H9 (cell line): ENCODE results near the gene DACH1. TPM values are rescaled to one million over a fixed set of nuclear protein-coding genes. Genes with fewer than 3 reads are reported as not detected.

Source experiments
- DNase-seq: peaks from one replicate; pipeline ENCODE4 v3.0.0-alpha.2; 2017
- H2AFZ ChIP-seq: one replicate; pipeline ENCODE4 v1.6.1; 2013; ENCODE audit warnings: mild to moderate bottlenecking, low read length, control low read depth, moderate library complexity
- H2AK5ac ChIP-seq: 2 replicates; pipeline ENCODE4 v1.6.1; 2013; ENCODE audit warnings: low read length, control low read depth, mixed read lengths; ENCODE audit not compliant: insufficient read length
- H2BK120ac ChIP-seq: one replicate; pipeline ENCODE4 v1.6.1; 2013; ENCODE audit warnings: low read depth, mild to moderate bottlenecking, low read length, control low read depth, inconsistent platforms; ENCODE audit not compliant: poor library complexity, severe bottlenecking
- H2BK12ac ChIP-seq: 2 replicates; pipeline ENCODE4 v1.6.1; 2013; ENCODE audit warnings: low read length, control low read depth, mixed read lengths, low read depth; ENCODE audit not compliant: insufficient read length
- H2BK15ac ChIP-seq: 2 replicates; pipeline ENCODE4 v1.6.1; 2013; ENCODE audit warnings: low read depth, low read length, control low read depth
- H2BK20ac ChIP-seq: one replicate; pipeline ENCODE4 v1.6.1; 2013; ENCODE audit warnings: low read depth, mild to moderate bottlenecking, low read length, control low read depth, inconsistent platforms; ENCODE audit not compliant: poor library complexity, severe bottlenecking
- H2BK5ac ChIP-seq: 2 replicates; pipeline ENCODE4 v1.6.1; 2013; ENCODE audit warnings: low read length, control low read depth, mixed read lengths; ENCODE audit not compliant: insufficient read length
- H3K14ac ChIP-seq: 2 replicates; pipeline ENCODE4 v1.6.1; 2013; ENCODE audit warnings: low read length, control low read depth; ENCODE audit not compliant: insufficient read depth
- H3K18ac ChIP-seq: 2 replicates; pipeline ENCODE4 v1.6.1; 2013; ENCODE audit warnings: low read depth, mild to moderate bottlenecking, mixed read lengths, low read length, control low read depth; ENCODE audit not compliant: insufficient read length
- H3K23ac ChIP-seq: 2 replicates; pipeline ENCODE4 v1.6.1; 2013; ENCODE audit warnings: low read length, control low read depth, mixed read lengths, low read depth; ENCODE audit not compliant: insufficient read length
- H3K23me2 ChIP-seq: 2 replicates; pipeline ENCODE4 v1.6.1; 2013; ENCODE audit warnings: low read depth, mild to moderate bottlenecking, mixed read lengths, low read length, control low read depth; ENCODE audit not compliant: insufficient read length, poor library complexity, severe bottlenecking
- H3K27ac ChIP-seq: 2 replicates; pipeline ENCODE4 v1.5.1; 2013; ENCODE audit warnings: low read length, control low read depth, mixed read lengths, low read depth; ENCODE audit not compliant: insufficient read length
- H3K27me3 ChIP-seq: 2 replicates; pipeline ENCODE4 v1.6.1; 2013; ENCODE audit warnings: low read length, control low read depth, inconsistent platforms; ENCODE audit not compliant: insufficient read depth
- H3K4ac ChIP-seq: 2 replicates; pipeline ENCODE4 v1.6.1; 2013; ENCODE audit warnings: low read depth, mild to moderate bottlenecking, control low read depth, inconsistent platforms, low read length, moderate library complexity
- H3K4me1 ChIP-seq: 2 replicates; pipeline ENCODE4 v1.6.1; 2013; ENCODE audit warnings: low read length, control low read depth, inconsistent platforms; ENCODE audit not compliant: insufficient read depth
- H3K4me2 ChIP-seq: 2 replicates; pipeline ENCODE4 v1.6.1; 2013; ENCODE audit warnings: low read length, control low read depth, mixed read lengths; ENCODE audit not compliant: insufficient read length, insufficient read depth
- H3K56ac ChIP-seq: 2 replicates; pipeline ENCODE4 v1.6.1; 2013; ENCODE audit warnings: low read depth, mild to moderate bottlenecking, mixed read lengths, low read length, control low read depth; ENCODE audit not compliant: insufficient read length
- H3K79me1 ChIP-seq: 2 replicates; pipeline ENCODE4 v1.6.1; 2013; ENCODE audit warnings: low read depth, mild to moderate bottlenecking, moderate library complexity, low read length, control low read depth, inconsistent platforms; ENCODE audit not compliant: insufficient read depth, poor library complexity, severe bottlenecking
- H3K79me2 ChIP-seq: 2 replicates; pipeline ENCODE4 v1.6.1; 2013; ENCODE audit warnings: low read length, control low read depth, inconsistent platforms; ENCODE audit not compliant: insufficient read depth
- H3K9ac ChIP-seq: 2 replicates; pipeline ENCODE4 v1.6.1; 2013; ENCODE audit warnings: low read length, control low read depth, mixed read lengths; ENCODE audit not compliant: insufficient read length; ENCODE audit errors: extremely low read depth
- H3K9me3 ChIP-seq: one replicate; pipeline ENCODE4 v1.6.1; 2013; ENCODE audit warnings: low read depth, low read length, inconsistent platforms; ENCODE audit not compliant: control insufficient read depth
- H3T11ph ChIP-seq: one replicate; pipeline ENCODE4 v1.6.1; 2013; ENCODE audit warnings: mild to moderate bottlenecking, low read length, control low read depth, inconsistent platforms
- H4K20me1 ChIP-seq: one replicate; pipeline ENCODE4 v1.6.1; 2013; ENCODE audit not compliant: control insufficient read depth, insufficient read length, insufficient read depth
- H4K5ac ChIP-seq: 2 replicates; pipeline ENCODE4 v1.6.1; 2013; ENCODE audit warnings: low read depth, mild to moderate bottlenecking, mixed read lengths, low read length, control low read depth; ENCODE audit not compliant: insufficient read length
- H4K8ac ChIP-seq: replicated peaks from 2 replicates; pipeline ENCODE4 v1.6.1; 2013; ENCODE audit warnings: low read length, control low read depth, mixed read lengths, low read depth; ENCODE audit not compliant: insufficient read length
- H4K91ac ChIP-seq: 2 replicates; pipeline ENCODE4 v1.6.1; 2013; ENCODE audit warnings: low read depth, mild to moderate bottlenecking, moderate library complexity, mixed read lengths, low read length, control low read depth; ENCODE audit not compliant: insufficient read length
- H3K27ac Mint-ChIP-seq, 3 experiments: 2 replicates in 2 of 3; 3 replicates in 1 of 3; pipeline ENCODE4 v1.8.0; 2020 to 2021; ENCODE audit warnings: mixed read lengths in 3 of 3, mild to moderate bottlenecking in 1 of 3, moderate library complexity in 1 of 3
- H3K27me3 Mint-ChIP-seq: 2 replicates; pipeline ENCODE4 v1.8.0; 2021; ENCODE audit warnings: low read depth, mild to moderate bottlenecking, moderate library complexity, mixed read lengths
- H3K36me3 Mint-ChIP-seq, 3 experiments: 2 replicates in 2 of 3; 3 replicates in 1 of 3; pipeline ENCODE4 v1.8.0; 2020 to 2021; ENCODE audit warnings: low read depth in 3 of 3, mixed read lengths in 3 of 3; ENCODE audit not compliant: insufficient read depth in 1 of 3
- H3K4me1 Mint-ChIP-seq, 2 experiments: 2 replicates each; pipeline ENCODE4 v1.8.0; 2020; ENCODE audit warnings: mixed read lengths in 2 of 2
- H3K4me3 Mint-ChIP-seq, 2 experiments: 2 replicates in 1 of 2; 3 replicates in 1 of 2; pipeline ENCODE4 v1.8.0; 2020 to 2021; ENCODE audit warnings: mild to moderate bottlenecking in 2 of 2, mixed read lengths in 2 of 2, moderate library complexity in 1 of 2
- H3K9me3 Mint-ChIP-seq, 2 experiments: 2 replicates in 1 of 2; 3 replicates in 1 of 2; pipeline ENCODE4 v1.8.0; 2020; ENCODE audit warnings: mild to moderate bottlenecking in 2 of 2, mixed read lengths in 2 of 2, moderate library complexity in 1 of 2
- WGBS: extraction: QIAGEN DNeasy Blood & Tissue Kit; methylation state at CpG from one replicate; pipeline ENCODE4 v1.1.7; 2013; ENCODE audit warnings: missing lambda C conversion rate, low lambda C conversion rate, mixed read lengths; ENCODE audit not compliant: insufficient read length; ENCODE audit errors: extremely low coverage; 5-methylcytosine and 5-hydroxymethylcytosine counted together
- total RNA-seq: library from RNA; stranded (reverse); gene quantifications from 2 replicates; pipeline ENCODE4 v1.2.1, GENCODE V29; 2021
- TF ChIP-seq, protein P1 (sequence below): fragments of 200-600 bp; sonication (generic); conservative IDR thresholded peaks from 3 replicates; pipeline ENCODE4 v1.8.0; 2021; ENCODE audit warnings: antibody characterized with exemption, mild to moderate bottlenecking

DACH1 gene
- total RNA-seq, 1 experiment from 2014 or later, result not detected

DNA sequence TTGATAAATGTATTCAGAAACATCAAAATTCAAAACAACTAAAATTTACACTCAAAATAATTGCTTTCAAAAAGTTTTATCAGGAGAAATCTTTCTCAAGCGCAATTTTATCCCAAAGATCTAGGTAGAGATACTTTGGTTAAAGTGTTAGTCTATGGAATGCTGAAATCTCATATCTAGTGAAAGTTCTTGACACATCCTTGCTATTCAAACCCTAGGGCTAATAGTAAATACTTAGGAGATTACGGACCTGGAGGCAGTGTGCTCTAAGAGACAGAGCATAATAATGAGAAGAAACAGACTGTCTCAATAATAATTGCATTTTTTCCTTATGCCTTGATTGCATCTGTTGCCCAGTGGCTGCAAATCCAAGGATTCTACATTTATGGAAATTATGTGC lies 330.8 kb downstream of the DACH1 start:
- no peak for DNase-seq
- Histone ChIP-seq H4K5ac (no peak overlapping the region), H4K20me1 (no peaks in the 10 kb centered on the region), H3T11ph (no peak overlapping the region), H3K14ac (no peak overlapping the region), H3K56ac (no peak overlapping the region), H3K4ac (no peak overlapping the region), H3K79me1 (no peaks in the 10 kb centered on the region), H2AFZ (no peak overlapping the region), H2BK20ac (no peak overlapping the region), H3K27me3 (no peaks in the 10 kb centered on the region), H2BK15ac (no peak overlapping the region), H3K23me2 (no peaks in the 10 kb centered on the region), H3K4me2 (no peak overlapping the region), H3K9me3 (no peaks in the 10 kb centered on the region), H3K79me2 (no peaks in the 10 kb centered on the region), H2BK5ac (no peak overlapping the region), H3K27ac (no peak overlapping the region), H2BK120ac (no peak overlapping the region), H3K18ac (no peak overlapping the region), H3K4me1 (no peaks in the 10 kb centered on the region), H2BK12ac (no peak overlapping the region), H2AK5ac (no peak overlapping the region), H4K8ac (no peak overlapping the region), H3K23ac (no peak overlapping the region), H3K9ac (no peak overlapping the region), H4K91ac (no peak overlapping the region)
- no peaks in the 10 kb centered on the region for H3K27me3 Mint-ChIP-seq
- no peak overlapping the region for H3K4me3 Mint-ChIP-seq
- H3K4me1 Mint-ChIP-seq, result no peaks in the 10 kb centered on the region
- no peaks in the 10 kb centered on the region for H3K36me3 Mint-ChIP-seq
- H3K9me3 Mint-ChIP-seq, result no peaks in the 10 kb centered on the region
- TF ChIP-seq, protein P1, sequence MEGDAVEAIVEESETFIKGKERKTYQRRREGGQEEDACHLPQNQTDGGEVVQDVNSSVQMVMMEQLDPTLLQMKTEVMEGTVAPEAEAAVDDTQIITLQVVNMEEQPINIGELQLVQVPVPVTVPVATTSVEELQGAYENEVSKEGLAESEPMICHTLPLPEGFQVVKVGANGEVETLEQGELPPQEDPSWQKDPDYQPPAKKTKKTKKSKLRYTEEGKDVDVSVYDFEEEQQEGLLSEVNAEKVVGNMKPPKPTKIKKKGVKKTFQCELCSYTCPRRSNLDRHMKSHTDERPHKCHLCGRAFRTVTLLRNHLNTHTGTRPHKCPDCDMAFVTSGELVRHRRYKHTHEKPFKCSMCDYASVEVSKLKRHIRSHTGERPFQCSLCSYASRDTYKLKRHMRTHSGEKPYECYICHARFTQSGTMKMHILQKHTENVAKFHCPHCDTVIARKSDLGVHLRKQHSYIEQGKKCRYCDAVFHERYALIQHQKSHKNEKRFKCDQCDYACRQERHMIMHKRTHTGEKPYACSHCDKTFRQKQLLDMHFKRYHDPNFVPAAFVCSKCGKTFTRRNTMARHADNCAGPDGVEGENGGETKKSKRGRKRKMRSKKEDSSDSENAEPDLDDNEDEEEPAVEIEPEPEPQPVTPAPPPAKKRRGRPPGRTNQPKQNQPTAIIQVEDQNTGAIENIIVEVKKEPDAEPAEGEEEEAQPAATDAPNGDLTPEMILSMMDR, result no peak
- no peak overlapping the region for H3K27ac Mint-ChIP-seq
- WGBS, result no CpG with 5 or more reads among the region's 2 CpGs
